GM12878 (cell line): ENCODE measurements around the gene MYG1. TPM values are rescaled to one million over a fixed set of nuclear protein-coding genes. Genes with fewer than 3 reads are reported as not detected.

Experiments
- BACH1 ChIP-seq: fragments of 450-650 bp; IDR thresholded peaks from 2 replicates; pipeline ENCODE4 v1.6.1; 2017; ENCODE audit warnings: mild to moderate bottlenecking, borderline replicate concordance
- GABPA ChIP-seq: IDR thresholded peaks from 2 replicates; pipeline ENCODE4 v1.6.1; 2014; ENCODE audit warnings: antibody characterized with exemption, low read depth, mild to moderate bottlenecking, inconsistent platforms
- HCFC1 ChIP-seq: fragments of 150-350 bp; IDR thresholded peaks from 2 replicates; pipeline ENCODE4 v1.6.1; 2014; ENCODE audit warnings: low read length
- HDAC6 ChIP-seq: fragments of 200-600 bp; sonication (generic); IDR thresholded peaks from one replicate; pipeline ENCODE4 v1.8.0; 2017; ENCODE audit warnings: antibody characterized with exemption; ENCODE audit not compliant: unreplicated experiment
- IKZF2 ChIP-seq, 2 experiments: fragments of 450-650 bp; IDR thresholded peaks; 2 replicates each; pipeline ENCODE4 v1.6.1; 2017; ENCODE audit warnings: mild to moderate bottlenecking in 2 of 2, moderate library complexity in 2 of 2
- IRF4 ChIP-seq: IDR thresholded peaks from 2 replicates; pipeline ENCODE4 v1.6.1; 2011; ENCODE audit warnings: low read depth, low read length
- MTA2 ChIP-seq: fragments of 450-650 bp; IDR thresholded peaks from 2 replicates; pipeline ENCODE4 v1.6.1; 2016; ENCODE audit warnings: low read depth, mild to moderate bottlenecking, moderate library complexity
- NFXL1 ChIP-seq: fragments of 450-650 bp; IDR thresholded peaks from 2 replicates; pipeline ENCODE4 v1.6.1; 2017; ENCODE audit warnings: antibody characterized with exemption, mild to moderate bottlenecking, borderline replicate concordance
- PAX8 ChIP-seq: fragments of 450-650 bp; IDR thresholded peaks from 2 replicates; pipeline ENCODE4 v1.6.1; 2017; ENCODE audit warnings: mild to moderate bottlenecking, moderate library complexity
- POLR2AphosphoS5 ChIP-seq: IDR thresholded peaks from 2 replicates; pipeline ENCODE4 v1.6.1; 2011; ENCODE audit warnings: mild to moderate bottlenecking, low read length, inconsistent platforms
- SIN3A ChIP-seq: IDR thresholded peaks from 2 replicates; pipeline ENCODE4 v1.6.1; 2012; ENCODE audit warnings: low read depth, low read length, improper control_type of control experiment
- SMC3 ChIP-seq: IDR thresholded peaks from 2 replicates; pipeline ENCODE4 v1.6.1; 2011; ENCODE audit warnings: low read length, improper control_type of control experiment, borderline replicate concordance
- TCF3 ChIP-seq: IDR thresholded peaks from 2 replicates; pipeline ENCODE4 v1.6.1; 2012; ENCODE audit warnings: low read depth, mild to moderate bottlenecking, low read length, borderline replicate concordance; ENCODE audit not compliant: insufficient read depth
- ZNF384 ChIP-seq: IDR thresholded peaks from 2 replicates; pipeline ENCODE4 v1.6.1; 2012; ENCODE audit warnings: low read depth, mild to moderate bottlenecking, low read length, improper control_type of control experiment, borderline replicate concordance
- ZNF622 ChIP-seq: fragments of 450-650 bp; IDR thresholded peaks from 2 replicates; pipeline ENCODE4 v1.6.1; 2017; ENCODE audit warnings: mild to moderate bottlenecking, inconsistent platforms
- ZZZ3 ChIP-seq: IDR thresholded peaks from 2 replicates; pipeline ENCODE4 v1.6.1; 2011; ENCODE audit warnings: low read depth; ENCODE audit not compliant: control insufficient read depth, insufficient read length
- polyA plus RNA-seq, 11 experiments: library from polyadenylated mRNA; depleted of rRNA in 4 of 11; unstranded in 6 of 11; stranded (reverse) in 5 of 11; fragments of >200 nt; fragmentation: Nextera tagmentation in 4 of 11; fragmentation: Illumina TruSeq in 1 of 11; extraction: Ambion mirVana in 4 of 11; extraction: Trizol in 1 of 11; gene quantifications; 1 replicate in 1 of 11; 2 replicates in 10 of 11; pipeline versions ENCODE4 v1.2.1 to v1.2.3, GENCODE V29; 2011 to 2016; ENCODE audit warnings: inconsistent platforms in 2 of 11, missing spikeins in 2 of 11, low read depth in 1 of 11
- total RNA-seq, 4 experiments: library from RNA; depleted of rRNA in 3 of 4; stranded (reverse); fragments of >200 nt in 3 of 4; fragmentation: Illumina TruSeq in 1 of 4; extraction: Trizol in 1 of 4; gene quantifications; 2 replicates each; pipeline versions ENCODE4 v1.2.1 to v1.2.3, GENCODE V29; 2013 to 2021
- TF ChIP-seq, protein P1 (sequence below): IDR thresholded peaks from 2 replicates; pipeline ENCODE4 v1.6.1; 2011; ENCODE audit warnings: mild to moderate bottlenecking, low read depth, low read length, moderate library complexity; ENCODE audit not compliant: insufficient replicate concordance
- TF ChIP-seq, protein P2 (sequence below): IDR thresholded peaks from 2 replicates; pipeline ENCODE4 v1.6.1; 2012; ENCODE audit warnings: low read depth, low read length, improper control_type of control experiment
- TF ChIP-seq, protein P3 (sequence below): fragments of 150-350 bp; IDR thresholded peaks from 2 replicates; pipeline ENCODE4 v1.6.1; 2014; ENCODE audit warnings: mild to moderate bottlenecking, low read depth, low read length
- TF ChIP-seq, protein P4 (sequence below): fragments of 450-650 bp; IDR thresholded peaks from 2 replicates; pipeline ENCODE4 v1.6.1; 2016; ENCODE audit warnings: mild to moderate bottlenecking, moderate library complexity, borderline replicate concordance
- TF ChIP-seq, protein P5 (sequence below): IDR thresholded peaks from 2 replicates; pipeline ENCODE4 v1.6.1; 2011; ENCODE audit warnings: low read depth, mild to moderate bottlenecking, low read length, moderate library complexity, borderline replicate concordance; ENCODE audit errors: extremely low read depth

MYG1 gene
- total and polyA plus RNA-seq, 10 of the 15 experiments (the other 5 are each of a cell fraction or from before 2014, with no cell fraction given): 20.7 to 81.0 (median 49.4) TPM

DNA sequence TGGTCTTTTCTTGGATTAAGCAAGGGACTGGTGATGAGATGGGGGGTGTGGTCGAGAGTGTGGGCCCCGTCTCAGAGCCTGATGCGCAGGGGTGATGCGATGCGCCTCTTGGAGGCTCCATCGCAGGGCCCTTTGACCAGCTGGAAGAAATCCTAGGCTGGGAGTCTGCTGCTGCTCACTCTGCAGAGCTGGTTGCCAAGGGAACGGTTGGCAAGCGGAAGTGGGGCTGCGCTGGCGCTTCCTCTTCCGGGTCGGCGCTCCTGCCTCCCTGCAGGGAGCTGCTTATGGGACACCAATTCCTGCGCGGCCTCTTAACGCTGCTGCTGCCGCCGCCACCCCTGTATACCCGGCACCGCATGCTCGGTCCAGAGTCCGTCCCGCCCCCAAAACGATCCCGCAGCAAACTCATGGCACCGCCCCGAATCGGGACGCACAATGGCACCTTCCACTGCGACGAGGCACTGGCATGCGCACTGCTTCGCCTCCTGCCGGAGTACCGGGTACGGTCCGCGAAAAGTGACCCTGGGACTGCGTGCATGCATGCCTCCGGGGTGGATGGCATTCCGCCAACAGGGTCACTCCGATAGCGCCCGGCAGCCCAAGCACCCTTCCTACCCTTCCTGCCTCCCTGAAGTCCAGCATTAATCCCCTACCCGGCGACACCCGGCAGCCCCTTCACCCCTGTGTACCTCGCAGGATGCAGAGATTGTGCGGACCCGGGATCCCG is at the start of gene MYG1 (continued):
- TF ChIP-seq HCFC1 (peak; percentile 72), GABPA (peak; percentile 98), IKZF2 (IDR thresholded peaks at IDR 0.05) (no peak; a peak in 1 of 4 replicates), SIN3A (peak; percentile 85; the same call in 1 of the 2 replicates), TCF3 (no peak), PAX8 (no peak), BACH1 (peak; percentile 78), NFXL1 (no peak), POLR2AphosphoS5 (peak; percentile 79; the same call in 1 of the 2 replicates), HDAC6 (no peak), SMC3 (no peak), ZNF384 (no peak), MTA2 (peak; percentile 84), IRF4 (no peak), ZZZ3 (no peak), ZNF622 (no peak)
- TF ChIP-seq, protein P1, sequence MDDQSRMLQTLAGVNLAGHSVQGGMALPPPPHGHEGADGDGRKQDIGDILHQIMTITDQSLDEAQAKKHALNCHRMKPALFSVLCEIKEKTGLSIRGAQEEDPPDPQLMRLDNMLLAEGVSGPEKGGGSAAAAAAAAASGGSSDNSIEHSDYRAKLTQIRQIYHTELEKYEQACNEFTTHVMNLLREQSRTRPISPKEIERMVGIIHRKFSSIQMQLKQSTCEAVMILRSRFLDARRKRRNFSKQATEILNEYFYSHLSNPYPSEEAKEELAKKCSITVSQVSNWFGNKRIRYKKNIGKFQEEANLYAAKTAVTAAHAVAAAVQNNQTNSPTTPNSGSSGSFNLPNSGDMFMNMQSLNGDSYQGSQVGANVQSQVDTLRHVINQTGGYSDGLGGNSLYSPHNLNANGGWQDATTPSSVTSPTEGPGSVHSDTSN: no peak
- TF ChIP-seq, protein P2, sequence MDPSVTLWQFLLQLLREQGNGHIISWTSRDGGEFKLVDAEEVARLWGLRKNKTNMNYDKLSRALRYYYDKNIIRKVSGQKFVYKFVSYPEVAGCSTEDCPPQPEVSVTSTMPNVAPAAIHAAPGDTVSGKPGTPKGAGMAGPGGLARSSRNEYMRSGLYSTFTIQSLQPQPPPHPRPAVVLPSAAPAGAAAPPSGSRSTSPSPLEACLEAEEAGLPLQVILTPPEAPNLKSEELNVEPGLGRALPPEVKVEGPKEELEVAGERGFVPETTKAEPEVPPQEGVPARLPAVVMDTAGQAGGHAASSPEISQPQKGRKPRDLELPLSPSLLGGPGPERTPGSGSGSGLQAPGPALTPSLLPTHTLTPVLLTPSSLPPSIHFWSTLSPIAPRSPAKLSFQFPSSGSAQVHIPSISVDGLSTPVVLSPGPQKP: peak; percentile 74
- TF ChIP-seq, protein P3, sequence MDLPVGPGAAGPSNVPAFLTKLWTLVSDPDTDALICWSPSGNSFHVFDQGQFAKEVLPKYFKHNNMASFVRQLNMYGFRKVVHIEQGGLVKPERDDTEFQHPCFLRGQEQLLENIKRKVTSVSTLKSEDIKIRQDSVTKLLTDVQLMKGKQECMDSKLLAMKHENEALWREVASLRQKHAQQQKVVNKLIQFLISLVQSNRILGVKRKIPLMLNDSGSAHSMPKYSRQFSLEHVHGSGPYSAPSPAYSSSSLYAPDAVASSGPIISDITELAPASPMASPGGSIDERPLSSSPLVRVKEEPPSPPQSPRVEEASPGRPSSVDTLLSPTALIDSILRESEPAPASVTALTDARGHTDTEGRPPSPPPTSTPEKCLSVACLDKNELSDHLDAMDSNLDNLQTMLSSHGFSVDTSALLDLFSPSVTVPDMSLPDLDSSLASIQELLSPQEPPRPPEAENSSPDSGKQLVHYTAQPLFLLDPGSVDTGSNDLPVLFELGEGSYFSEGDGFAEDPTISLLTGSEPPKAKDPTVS: no peak
- TF ChIP-seq, protein P4, sequence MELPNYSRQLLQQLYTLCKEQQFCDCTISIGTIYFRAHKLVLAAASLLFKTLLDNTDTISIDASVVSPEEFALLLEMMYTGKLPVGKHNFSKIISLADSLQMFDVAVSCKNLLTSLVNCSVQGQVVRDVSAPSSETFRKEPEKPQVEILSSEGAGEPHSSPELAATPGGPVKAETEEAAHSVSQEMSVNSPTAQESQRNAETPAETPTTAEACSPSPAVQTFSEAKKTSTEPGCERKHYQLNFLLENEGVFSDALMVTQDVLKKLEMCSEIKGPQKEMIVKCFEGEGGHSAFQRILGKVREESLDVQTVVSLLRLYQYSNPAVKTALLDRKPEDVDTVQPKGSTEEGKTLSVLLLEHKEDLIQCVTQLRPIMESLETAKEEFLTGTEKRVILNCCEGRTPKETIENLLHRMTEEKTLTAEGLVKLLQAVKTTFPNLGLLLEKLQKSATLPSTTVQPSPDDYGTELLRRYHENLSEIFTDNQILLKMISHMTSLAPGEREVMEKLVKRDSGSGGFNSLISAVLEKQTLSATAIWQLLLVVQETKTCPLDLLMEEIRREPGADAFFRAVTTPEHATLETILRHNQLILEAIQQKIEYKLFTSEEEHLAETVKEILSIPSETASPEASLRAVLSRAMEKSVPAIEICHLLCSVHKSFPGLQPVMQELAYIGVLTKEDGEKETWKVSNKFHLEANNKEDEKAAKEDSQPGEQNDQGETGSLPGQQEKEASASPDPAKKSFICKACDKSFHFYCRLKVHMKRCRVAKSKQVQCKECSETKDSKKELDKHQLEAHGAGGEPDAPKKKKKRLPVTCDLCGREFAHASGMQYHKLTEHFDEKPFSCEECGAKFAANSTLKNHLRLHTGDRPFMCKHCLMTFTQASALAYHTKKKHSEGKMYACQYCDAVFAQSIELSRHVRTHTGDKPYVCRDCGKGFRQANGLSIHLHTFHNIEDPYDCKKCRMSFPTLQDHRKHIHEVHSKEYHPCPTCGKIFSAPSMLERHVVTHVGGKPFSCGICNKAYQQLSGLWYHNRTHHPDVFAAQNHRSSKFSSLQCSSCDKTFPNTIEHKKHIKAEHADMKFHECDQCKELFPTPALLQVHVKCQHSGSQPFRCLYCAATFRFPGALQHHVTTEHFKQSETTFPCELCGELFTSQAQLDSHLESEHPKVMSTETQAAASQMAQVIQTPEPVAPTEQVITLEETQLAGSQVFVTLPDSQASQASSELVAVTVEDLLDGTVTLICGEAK: peak; percentile 98
- TF ChIP-seq, protein P5, sequence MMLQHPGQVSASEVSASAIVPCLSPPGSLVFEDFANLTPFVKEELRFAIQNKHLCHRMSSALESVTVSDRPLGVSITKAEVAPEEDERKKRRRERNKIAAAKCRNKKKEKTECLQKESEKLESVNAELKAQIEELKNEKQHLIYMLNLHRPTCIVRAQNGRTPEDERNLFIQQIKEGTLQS: no peak
